GM19239 (cell line): ENCODE data around the gene DRD1.

Source experiments
- DNase-seq: peaks from one replicate; pipeline ENCODE4 v3.0.0; 2011; ENCODE audit warnings: low spot score; ENCODE audit not compliant: insufficient read length
- FAIRE-seq: peaks from 2 replicates; lab custom pipeline; 2011; peaks lifted over from hg19 to GRCh38; lab: Jason Lieb, UNC

Gene DRD1

DNA sequence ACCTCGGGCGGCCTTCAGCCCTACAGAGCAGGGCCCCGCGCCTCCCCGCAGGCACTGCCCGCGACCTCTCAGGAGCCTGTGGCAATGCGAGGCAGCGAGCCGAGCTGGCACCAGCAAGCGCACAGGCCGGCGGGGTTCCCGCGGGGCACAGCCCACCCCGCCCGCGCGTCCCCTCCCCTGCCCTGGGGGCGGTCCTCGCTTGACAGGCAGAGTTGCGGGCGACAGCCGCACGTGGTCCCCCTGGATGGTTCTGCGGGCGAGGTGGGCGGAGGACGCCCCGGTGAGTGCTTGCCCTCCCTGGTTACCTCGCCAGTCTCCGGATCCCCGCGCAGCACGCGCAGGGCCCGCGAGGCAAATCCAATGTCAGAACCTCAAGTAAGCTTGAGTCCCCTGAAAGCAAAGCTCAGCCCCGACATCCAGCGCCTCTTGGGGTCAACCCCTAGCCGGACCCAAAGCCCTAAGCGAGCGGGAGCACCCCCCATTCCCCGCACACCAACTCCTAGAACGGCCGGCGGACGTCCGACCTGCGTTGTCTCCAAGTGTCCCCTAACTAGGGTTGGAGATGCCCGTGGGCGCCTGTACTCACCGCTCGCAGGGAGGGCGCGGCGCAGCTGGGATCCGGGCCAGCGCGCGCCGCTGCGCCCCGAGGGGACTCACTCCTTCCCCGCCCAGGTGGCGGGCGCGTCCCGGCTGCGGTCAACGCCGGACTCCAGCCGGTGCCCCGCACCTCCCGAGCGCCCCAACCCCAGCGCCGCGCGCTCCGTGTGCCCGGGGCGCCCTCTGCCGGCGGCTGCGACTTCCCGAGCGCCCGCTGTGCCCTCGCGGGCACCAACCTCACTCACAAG, at the start of gene DRD1:
TSS of gene DRD1 (minus strand) at position 123 of the 845 bp plus-strand sequence. CDS start 1,083 bp downstream, outside the sequence.
- peak; percentile 53 for DNase-seq

GRCh38 chr5:175493726-175494125, 49.7 kb upstream of the DRD1 start:
- no peak for FAIRE-seq
- DNase-seq = no peak

More for the DNA sequence above, at the start of gene DRD1:
- FAIRE-seq = no peak

- no peak for DNase-seq
- FAIRE-seq = no peak
Observed at GRCh38 chr5:175493260-175493659, 49.3 kb upstream of the DRD1 start.

GRCh38 chr5:175491223-175491622, 47.2 kb upstream of the DRD1 start:
- DNase-seq (no peak), FAIRE-seq (no peak)

DNA sequence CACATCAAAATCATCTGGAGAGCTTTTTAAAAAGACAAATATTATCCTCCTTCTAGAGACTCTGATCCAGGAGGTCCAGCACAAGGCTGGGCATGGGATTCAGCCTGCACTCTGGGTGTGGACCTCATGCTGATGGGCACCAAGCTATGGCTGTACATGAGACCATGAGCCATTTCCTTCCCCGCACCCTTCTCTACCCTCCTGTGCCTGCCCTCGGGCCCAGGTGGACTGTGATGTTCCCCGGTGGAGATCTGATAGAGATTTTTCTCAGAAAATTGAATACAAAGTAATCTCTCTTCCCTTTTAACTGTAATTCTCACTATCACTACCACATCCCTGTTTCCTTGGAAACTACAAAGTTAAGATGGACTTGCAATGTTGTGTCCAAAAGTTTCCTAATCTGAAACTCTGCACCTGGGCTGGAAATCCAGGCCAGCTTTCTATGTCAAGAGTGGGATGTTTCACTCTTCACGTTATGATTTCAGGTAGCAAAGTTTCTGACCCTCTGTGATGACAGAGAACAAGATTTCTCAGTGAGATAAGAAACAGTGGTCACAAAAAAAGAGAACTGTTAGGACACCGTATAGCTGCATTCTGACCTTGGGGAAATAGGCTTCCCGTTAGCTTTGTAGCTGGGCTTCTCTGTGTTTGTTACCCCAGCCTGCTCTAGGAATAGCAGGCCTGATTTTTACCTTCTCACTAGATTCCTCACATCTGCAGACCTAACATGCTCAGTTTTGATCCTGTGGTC, 45.9 kb upstream of the DRD1 start:
- DNase-seq = no peak

GRCh38 chr5:175487514-175488222, 43.7 kb upstream of the DRD1 start:
- DNase-seq (no peak), FAIRE-seq (no peak)

More for the DNA sequence above, 45.9 kb upstream of the DRD1 start:
- FAIRE-seq = no peak

- FAIRE-seq = no peak
- DNase-seq = no peak
Observed at GRCh38 chr5:175485631-175486030, 41.6 kb upstream of the DRD1 start.

GRCh38 chr5:175484829-175485228, 40.8 kb upstream of the DRD1 start:
- DNase-seq (no peak), FAIRE-seq (no peak)

DNA sequence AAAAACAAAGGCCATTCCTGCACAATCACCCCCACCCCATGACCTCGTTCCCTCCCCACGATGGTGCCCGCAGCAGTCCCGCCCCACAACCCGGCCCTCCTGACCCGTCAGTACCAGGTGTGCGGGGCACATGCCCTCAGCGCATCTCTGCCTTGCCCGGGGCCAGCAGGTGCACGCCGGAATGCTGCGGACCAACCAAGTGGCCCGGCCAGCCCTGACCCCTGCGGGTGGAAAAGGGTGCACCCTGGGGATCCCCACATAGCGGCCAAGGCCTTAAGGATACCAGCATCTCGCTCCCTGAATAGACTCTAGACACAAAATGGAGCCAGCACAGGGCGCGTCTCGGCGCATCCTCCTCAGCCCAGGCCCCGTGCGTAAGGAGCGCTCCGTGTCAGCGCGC, 40.3 kb upstream of the DRD1 start:
- no peak for FAIRE-seq
- no peak for DNase-seq

- FAIRE-seq (no peak), DNase-seq (no peak)
Observed at GRCh38 chr5:175483337-175483736, 39.4 kb upstream of the DRD1 start.

GRCh38 chr5:175479125-175479881, 35.3 kb upstream of the DRD1 start:
- FAIRE-seq (no peak), DNase-seq (no peak)

GRCh38 chr5:175478384-175479124, 34.6 kb upstream of the DRD1 start, which contains the start of gene SFXN1:
Gene SFXN1, plus strand, starts transcription at chr5:175478560. Its CDS starts 13,544 bp downstream, at chr5:175492104.
- FAIRE-seq (peak; percentile 71), DNase-seq (peak; percentile 92)

- DNase-seq = no peak
- no peak for FAIRE-seq
Observed at GRCh38 chr5:175478008-175478383, 34.0 kb upstream of the DRD1 start.

- no peak for DNase-seq
Observed at GRCh38 chr5:175477440-175477839, 33.5 kb upstream of the DRD1 start.

GRCh38 chr5:175475248-175475647, 31.3 kb upstream of the DRD1 start:
- DNase-seq (no peak), FAIRE-seq (no peak)

More at GRCh38 chr5:175477440-175477839, 33.5 kb upstream of the DRD1 start:
- no peak for FAIRE-seq

DNA sequence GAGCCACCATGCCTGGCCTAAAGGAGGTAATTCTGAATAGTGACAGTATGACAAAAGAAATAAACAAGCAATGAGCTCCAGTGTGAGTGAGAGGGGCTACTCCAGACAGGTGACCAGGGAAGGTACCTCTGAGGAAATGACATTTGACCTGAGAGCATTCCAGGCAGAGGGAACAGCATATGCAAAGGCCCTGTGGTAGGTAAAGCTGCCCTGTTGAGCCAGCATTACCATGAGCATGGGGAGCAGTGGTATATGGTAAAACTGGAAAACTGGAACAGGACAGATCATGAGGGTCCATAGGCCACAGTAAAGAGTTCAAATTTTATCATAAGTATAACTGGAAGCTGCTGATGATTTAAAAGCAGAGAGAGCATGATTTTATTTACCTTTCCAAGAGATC, 28.4 kb upstream of the DRD1 start:
- no peak for DNase-seq
- no peak for FAIRE-seq

DNA sequence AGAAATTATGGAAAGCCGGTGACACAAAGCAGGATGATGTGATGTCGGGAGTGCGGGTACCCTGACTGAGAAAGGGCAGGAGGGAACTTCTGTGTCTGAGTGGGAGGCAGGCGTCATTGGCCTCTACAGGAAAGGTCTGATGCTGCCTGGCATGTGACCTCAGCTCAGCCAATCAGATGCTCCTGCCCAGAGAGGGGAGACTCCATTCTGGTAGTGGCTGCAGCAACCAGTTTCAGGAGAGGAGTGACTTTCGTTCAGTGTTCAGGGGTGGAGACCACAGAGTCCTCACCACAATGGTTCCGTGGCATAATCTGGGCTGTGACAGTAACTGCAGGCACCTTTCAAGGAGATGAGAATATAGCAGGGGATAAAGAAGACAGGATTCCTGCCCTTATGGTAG, 27.6 kb upstream of the DRD1 start:
- no peak for FAIRE-seq
- DNase-seq = no peak

- FAIRE-seq = no peak
- DNase-seq = no peak
Observed at GRCh38 chr5:175471196-175471595, 27.2 kb upstream of the DRD1 start.

DNA sequence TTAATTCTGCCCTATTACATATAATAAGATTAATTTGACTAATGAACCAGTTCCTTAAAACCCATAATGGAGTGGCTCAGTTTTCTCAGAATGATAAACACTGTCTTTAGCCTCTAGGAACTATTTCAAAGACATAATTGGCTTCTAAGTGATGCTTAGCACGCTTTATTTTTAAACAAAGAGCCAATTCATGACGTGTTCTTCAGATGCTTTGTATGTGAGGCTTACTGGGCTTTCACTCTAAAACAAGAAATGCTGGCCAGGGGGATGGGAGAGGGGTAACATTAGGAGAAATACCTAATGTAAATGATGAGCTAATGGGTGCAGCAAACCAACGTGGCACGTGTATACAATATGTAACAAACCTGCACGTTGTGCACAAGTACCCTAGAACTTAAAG, 26.8 kb upstream of the DRD1 start:
- DNase-seq (no peak), FAIRE-seq (no peak)
